WI38 (cell line): Measurements from ENCODE around the gene SZRD1.

Experiments used
- H3K4me3 ChIP-seq: 2 replicates; pipeline ENCODE4 v1.5.1; 2011; ENCODE audit warnings: low read depth, mild to moderate bottlenecking, control low read depth, low read length
- TF ChIP-seq, protein P1 (sequence below): IDR thresholded peaks from 2 replicates; pipeline ENCODE4 v1.5.1; 2012; ENCODE audit warnings: low read depth, mild to moderate bottlenecking, control low read depth, low read length

The SZRD1 gene

DNA sequence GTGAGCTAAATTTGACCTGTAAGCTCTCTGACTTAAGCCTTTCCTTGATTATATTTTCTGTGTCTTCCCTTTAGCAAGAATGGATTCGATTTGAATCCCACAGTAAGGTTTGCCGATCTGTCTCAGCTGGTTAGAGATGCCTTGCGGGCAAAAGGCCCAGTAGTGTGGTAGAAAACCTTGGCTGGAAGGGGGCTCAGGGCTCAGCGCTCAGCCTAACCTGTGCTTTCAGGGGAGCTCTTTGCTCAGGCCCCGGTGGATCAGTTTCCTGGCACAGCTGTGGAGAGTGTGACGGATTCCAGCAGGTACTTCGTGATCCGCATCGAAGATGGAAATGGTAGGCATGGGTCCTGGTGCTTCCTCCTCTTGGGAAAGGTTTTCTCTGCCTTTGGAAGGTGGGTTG, 80.6 kb downstream of the SZRD1 start:
- no peak overlapping the region for H3K4me3 ChIP-seq
- TF ChIP-seq, protein P1, sequence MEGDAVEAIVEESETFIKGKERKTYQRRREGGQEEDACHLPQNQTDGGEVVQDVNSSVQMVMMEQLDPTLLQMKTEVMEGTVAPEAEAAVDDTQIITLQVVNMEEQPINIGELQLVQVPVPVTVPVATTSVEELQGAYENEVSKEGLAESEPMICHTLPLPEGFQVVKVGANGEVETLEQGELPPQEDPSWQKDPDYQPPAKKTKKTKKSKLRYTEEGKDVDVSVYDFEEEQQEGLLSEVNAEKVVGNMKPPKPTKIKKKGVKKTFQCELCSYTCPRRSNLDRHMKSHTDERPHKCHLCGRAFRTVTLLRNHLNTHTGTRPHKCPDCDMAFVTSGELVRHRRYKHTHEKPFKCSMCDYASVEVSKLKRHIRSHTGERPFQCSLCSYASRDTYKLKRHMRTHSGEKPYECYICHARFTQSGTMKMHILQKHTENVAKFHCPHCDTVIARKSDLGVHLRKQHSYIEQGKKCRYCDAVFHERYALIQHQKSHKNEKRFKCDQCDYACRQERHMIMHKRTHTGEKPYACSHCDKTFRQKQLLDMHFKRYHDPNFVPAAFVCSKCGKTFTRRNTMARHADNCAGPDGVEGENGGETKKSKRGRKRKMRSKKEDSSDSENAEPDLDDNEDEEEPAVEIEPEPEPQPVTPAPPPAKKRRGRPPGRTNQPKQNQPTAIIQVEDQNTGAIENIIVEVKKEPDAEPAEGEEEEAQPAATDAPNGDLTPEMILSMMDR, result no peak
